ENCODE measurements around the gene TAF5L.

- TF ChIP-seq CTCF (conservative IDR thresholded peaks at IDR 0.05; ENCODE audit: low read depth in 2 of 2): no peak
- TF ChIP-seq EZH2phosphoT487 (IDR thresholded peaks at IDR 0.05; ENCODE audit: unreplicated experiment): no peak
- no peak for TF ChIP-seq ZNF331 (CRISPR knock-in tag; IDR thresholded peaks at IDR 0.05; ENCODE audit: low read depth)
- no peak for TF ChIP-seq POLR2AphosphoS5 (IDR thresholded peaks at IDR 0.05; ENCODE audit: low read depth)
- TF ChIP-seq REST (IDR thresholded peaks at IDR 0.05; ENCODE audit: unreplicated experiment): no peak
- no peak for TF ChIP-seq ZNF462 (CRISPR knock-in tag; IDR thresholded peaks at IDR 0.05)
- no peak for TF ChIP-seq ETS1 (IDR thresholded peaks at IDR 0.05)
These were observed 25.6 kb upstream of the TAF5L start for GRCh38 chr1:229651546-229651945.

Data from GM23338 (cell line).